Neural progenitor cell (in vitro differentiated cells): ENCODE measurements around the gene DCAF4.

Experiments
- CTCF ChIP-seq: fragments of 200-600 bp; sonication (generic); IDR thresholded peaks from 2 replicates; pipeline ENCODE4 v1.5.1; 2017; ENCODE audit warnings: antibody characterized with exemption, mild to moderate bottlenecking
- EZH2 ChIP-seq: fragments of 200-600 bp; sonication (generic); IDR thresholded peaks from 2 replicates; pipeline ENCODE4 v1.6.1; 2017; ENCODE audit warnings: antibody characterized with exemption, mild to moderate bottlenecking, moderate library complexity
- EZH2phosphoT487 ChIP-seq: fragments of 200-600 bp; sonication (generic); IDR thresholded peaks from 2 replicates; pipeline ENCODE4 v1.6.1; 2017; ENCODE audit warnings: antibody characterized with exemption

- TF ChIP-seq CTCF (no peak), EZH2 (no peak), EZH2phosphoT487 (no peak)
Observed at GRCh38 chr14:72998252-72998903, 72.1 kb downstream of the DCAF4 start.
